Activated CD8-positive, alpha-beta T cell treated with anti-CD3 and anti-CD28 coated beads, Interleukin-2, amount 10 ng/mL, durations not matched to agents 7 days and 5 days (primary cell): ENCODE results near the gene SP2. TPM values are rescaled to one million over a fixed set of nuclear protein-coding genes. Genes with fewer than 3 reads are reported as not detected.

Source experiments
- ATAC-seq: fragments of 150-1000 bp; cut with Tn5 transposase; one replicate; pipeline ENCODE4 v1.10.0; 2021; ENCODE audit warnings: moderate library complexity
- CTCF ChIA-PET: fragments of 350-600 bp; sonication (Branson Sonifier 250); formaldehyde crosslinking; loops from one replicate; lab custom pipeline; 2021; ENCODE audit warnings: antibody characterized with exemption; lab: Charles Lee
- POLR2A ChIA-PET: fragments of 350-600 bp; sonication (Branson Sonifier 250); formaldehyde crosslinking; loops from one replicate; lab custom pipeline; 2021; ENCODE audit warnings: antibody characterized with exemption; lab: Charles Lee
- DNase-seq: peaks from one replicate; pipeline ENCODE4 v3.0.0-alpha.2; 2020
- H3K27ac Mint-ChIP-seq: one replicate; pipeline ENCODE4 v1.8.0; 2021; ENCODE audit warnings: mild to moderate bottlenecking, mixed read lengths
- H3K27me3 Mint-ChIP-seq: one replicate; pipeline ENCODE4 v1.8.0; 2021; ENCODE audit warnings: low read depth, mixed read lengths
- H3K36me3 Mint-ChIP-seq: one replicate; pipeline ENCODE4 v1.8.0; 2021; ENCODE audit warnings: low read depth, mixed read lengths
- H3K4me1 Mint-ChIP-seq: one replicate; pipeline ENCODE4 v1.8.0; 2021; ENCODE audit warnings: low read depth, mixed read lengths
- H3K4me3 Mint-ChIP-seq: one replicate; pipeline ENCODE4 v1.8.0; 2021; ENCODE audit warnings: mild to moderate bottlenecking, mixed read lengths
- H3K9me3 Mint-ChIP-seq: one replicate; pipeline ENCODE4 v1.8.0; 2022; ENCODE audit warnings: mixed read lengths; ENCODE audit not compliant: insufficient read depth
- total RNA-seq, 2 experiments: library from RNA; stranded (reverse); gene quantifications; one replicate each; pipeline ENCODE4 v1.2.3, GENCODE V29; 2021

SP2 gene
- total RNA-seq, 2 experiments from 2014 or later: 23.7 to 24.5 TPM

DNA sequence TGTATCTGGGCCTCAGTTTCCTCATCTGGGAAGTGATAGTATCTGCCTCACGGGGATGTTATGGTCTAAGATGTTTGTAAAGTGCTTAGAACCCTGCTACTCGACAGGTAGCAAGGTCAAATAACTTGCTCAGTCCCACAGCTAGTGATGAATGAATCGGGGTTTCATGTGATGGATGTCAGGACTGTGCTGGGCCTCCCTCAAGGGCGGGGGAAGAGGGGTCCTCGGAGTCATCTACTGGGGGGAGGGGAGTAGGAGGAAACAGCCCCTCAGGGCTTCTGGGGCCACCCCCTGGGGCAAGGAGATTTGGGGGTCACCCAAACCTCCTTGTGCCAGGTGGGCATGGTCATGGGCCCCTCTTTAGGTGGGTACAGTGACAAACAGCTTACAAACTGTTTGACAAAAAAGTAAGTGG, 46.1 kb downstream of the SP2 start:
- POLR2A ChIA-PET: interaction anchor here (0.5 to 3.5 kb wide), 11 partner anchors 12 to 353 kb away, joined by 3 to 18 read pairs (median 4); partner anchors contain the start of genes CDK5RAP3, LRRC46, MRPL10 and SCRN2
- H3K27me3 Mint-ChIP-seq: no peaks in the 10 kb centered on the region
- CTCF ChIA-PET: interaction anchor here (0.7 to 12.9 kb wide), 12 partner anchors 9 to 292 kb away, joined by 3 to 328 read pairs (median 4); partner anchors contain the start of genes CDK5RAP3, LRRC46, MRPL10 and SCRN2
- H3K36me3 Mint-ChIP-seq: peaks cover 39% of the 10 kb centered on the region
- H3K9me3 Mint-ChIP-seq: no peaks in the 10 kb centered on the region
- ATAC-seq: no peak
- peak overlapping the region; percentile 85 for H3K4me3 Mint-ChIP-seq
- peaks cover 59% of the 10 kb centered on the region for H3K4me1 Mint-ChIP-seq
- DNase-seq: peak; percentile 29
- H3K27ac Mint-ChIP-seq: peak overlapping the region; percentile 90

DNA sequence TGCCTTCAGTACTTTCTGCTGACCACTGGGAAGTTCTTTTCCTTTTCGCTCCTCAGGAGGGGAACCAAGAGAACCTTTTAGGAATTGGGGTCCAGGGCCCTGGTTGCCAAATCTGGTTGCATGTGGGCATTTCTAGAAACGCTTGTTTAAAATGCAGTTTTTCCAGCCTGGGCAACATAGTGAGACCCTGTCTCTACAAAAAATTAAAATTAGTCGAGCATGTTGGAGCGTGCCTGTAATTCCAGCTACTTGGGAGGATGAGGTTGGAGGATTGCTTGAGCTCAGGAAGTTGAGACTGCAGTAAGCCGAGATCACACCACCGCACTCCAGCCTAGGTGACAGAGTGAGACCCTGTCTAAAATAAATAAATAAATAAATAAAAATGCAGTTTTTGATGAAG, 46.5 kb downstream of the SP2 start:
- peak overlapping the region; percentile 85 for H3K4me3 Mint-ChIP-seq
- ATAC-seq: no peak
- H3K36me3 Mint-ChIP-seq: peaks cover 41% of the 10 kb centered on the region
- no peak for DNase-seq
- no peaks in the 10 kb centered on the region for H3K27me3 Mint-ChIP-seq
- ChIA-PET CTCF (interaction anchor here (1.0 to 12.9 kb wide), 6 partner anchors 8 to 138 kb away, joined by 3 to 328 read pairs (median 12); partner anchors contain the start of genes CDK5RAP3, LRRC46, MRPL10 and SCRN2), POLR2A (interaction anchor here (0.6 to 3.5 kb wide), 6 partner anchors 28 to 111 kb away, joined by 3 to 18 read pairs (median 4); partner anchors contain the start of genes CDK5RAP3, LRRC46, MRPL10 and SCRN2)
- H3K4me1 Mint-ChIP-seq: peaks cover 61% of the 10 kb centered on the region
- no peaks in the 10 kb centered on the region for H3K9me3 Mint-ChIP-seq
- peak overlapping the region; percentile 90 for H3K27ac Mint-ChIP-seq

- ChIA-PET POLR2A (interaction anchor here (2.9 kb wide), 1 partner anchor 49 kb away, joined by 8 read pairs; the partner anchor contains the start of gene SP2), CTCF (interaction anchor here (1.0 to 12.9 kb wide), 13 partner anchors 11 to 131 kb away, joined by 3 to 328 read pairs (median 5); partner anchors contain the start of genes CDK5RAP3, PRR15L and SCRN2)
- peak overlapping the region; percentile 91 for H3K27ac Mint-ChIP-seq
- peaks cover 56% of the 10 kb centered on the region for H3K36me3 Mint-ChIP-seq
- H3K4me1 Mint-ChIP-seq: peaks cover 79% of the 10 kb centered on the region
- no peaks in the 10 kb centered on the region for H3K27me3 Mint-ChIP-seq
- peak overlapping the region; percentile 58 for H3K4me3 Mint-ChIP-seq
- no peaks in the 10 kb centered on the region for H3K9me3 Mint-ChIP-seq
- ATAC-seq (no peak), DNase-seq (peak; percentile 60)
Observed at GRCh38 chr17:47945080-47945479, 49.0 kb downstream of the SP2 start.

GRCh38 chr17:47945529-47946508, 49.8 kb downstream of the SP2 start:
- Mint-ChIP-seq H3K36me3 (peaks cover 59% of the 10 kb centered on the region), H3K27ac (peak overlapping the region; percentile 91), H3K9me3 (no peaks in the 10 kb centered on the region), H3K27me3 (no peaks in the 10 kb centered on the region), H3K4me1 (peaks cover 76% of the 10 kb centered on the region), H3K4me3 (peak overlapping the region; percentile 58)
- ChIA-PET POLR2A (interaction anchor here (1.1 to 2.9 kb wide), 2 partner anchors 7 to 50 kb away, joined by 3 to 8 read pairs; partner anchors contain the start of gene SP2), CTCF (interaction anchor here (0.9 to 12.9 kb wide), 26 partner anchors 9 to 130 kb away, joined by 3 to 328 read pairs (median 6); partner anchors contain the start of genes CDK5RAP3, LRRC46, MRPL10 and PRR15L)
- ATAC-seq (no peak), DNase-seq (no peak)

DNA sequence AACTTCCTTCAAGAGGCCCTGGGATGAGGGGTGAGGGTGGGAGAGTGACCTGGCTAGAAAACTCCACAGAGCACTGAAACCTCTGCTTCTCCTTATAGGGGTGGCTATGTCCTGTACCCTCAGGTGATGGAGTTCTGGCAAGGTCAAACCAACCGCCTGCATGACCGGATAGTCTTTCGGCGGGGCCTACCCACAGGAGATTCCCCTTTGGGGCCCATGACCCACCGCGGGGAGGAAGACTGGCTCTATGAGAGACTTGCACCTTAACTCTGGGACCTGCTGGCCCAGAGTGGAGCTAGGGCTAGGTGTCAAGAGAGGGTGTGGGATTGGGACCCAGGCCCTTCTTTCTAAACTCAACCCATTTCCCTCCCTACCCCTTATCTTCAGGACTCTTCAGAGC, 50.5 kb downstream of the SP2 start:
- POLR2A ChIA-PET: interaction anchor here (1.0 to 2.9 kb wide), 4 partner anchors 8 to 115 kb away, joined by 3 to 8 read pairs (median 4); partner anchors contain the start of genes CDK5RAP3, LRRC46, MRPL10 and SP2
- CTCF ChIA-PET: interaction anchor here (0.6 to 12.9 kb wide), 33 partner anchors 10 to 906 kb away, joined by 3 to 328 read pairs (median 4); partner anchors contain the start of genes CDK5RAP3, LRRC46, MRPL10 and PRR15L
- Mint-ChIP-seq H3K4me3 (no peak overlapping the region), H3K27me3 (no peaks in the 10 kb centered on the region), H3K36me3 (peaks cover 58% of the 10 kb centered on the region), H3K27ac (peak overlapping the region; percentile 91), H3K4me1 (peaks cover 71% of the 10 kb centered on the region), H3K9me3 (no peaks in the 10 kb centered on the region)
- ATAC-seq: no peak
- DNase-seq: no peak

DNA sequence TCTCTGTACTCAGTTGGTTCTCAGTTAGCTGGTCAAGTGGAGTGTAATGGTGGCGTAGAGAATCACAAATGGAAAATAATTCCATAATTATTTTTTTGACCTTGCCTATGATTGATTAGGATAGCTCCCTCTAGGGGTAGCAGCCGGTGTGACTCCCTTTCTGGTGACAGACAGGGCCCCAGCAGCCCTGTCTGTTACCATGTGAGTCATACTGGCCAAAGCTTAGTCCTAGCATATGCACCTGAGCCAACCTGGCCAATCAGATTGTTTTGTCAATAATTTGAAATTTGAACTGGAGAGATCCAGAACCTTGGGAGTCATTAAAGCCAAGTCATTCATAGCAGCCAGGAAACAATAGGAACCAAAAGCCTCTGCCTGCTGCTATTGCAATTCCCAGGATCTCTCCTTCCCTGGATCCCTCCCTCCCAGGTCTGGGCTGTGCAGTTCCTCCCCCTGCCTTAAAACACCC, 50.9 kb downstream of the SP2 start:
- ATAC-seq: peak; percentile 78
- Mint-ChIP-seq H3K27ac (peak overlapping the region; percentile 91), H3K9me3 (no peaks in the 10 kb centered on the region), H3K4me1 (peaks cover 69% of the 10 kb centered on the region), H3K27me3 (no peaks in the 10 kb centered on the region), H3K4me3 (no peak overlapping the region), H3K36me3 (peaks cover 58% of the 10 kb centered on the region)
- POLR2A ChIA-PET: interaction anchor here (1.0 to 2.9 kb wide), 4 partner anchors 9 to 116 kb away, joined by 3 to 8 read pairs (median 4); partner anchors contain the start of genes CDK5RAP3, LRRC46, MRPL10 and SP2
- CTCF ChIA-PET: interaction anchor here (0.6 to 12.9 kb wide), 33 partner anchors 9 to 905 kb away, joined by 3 to 328 read pairs (median 5); partner anchors contain the start of genes CDK5RAP3, LRRC46, MRPL10 and PRR15L
- peak; percentile 86 for DNase-seq

GRCh38 chr17:47948706-47949196, 52.7 kb downstream of the SP2 start:
- POLR2A ChIA-PET: interaction anchor here (0.9 to 3.8 kb wide), 2 partner anchors 22 to 53 kb away, joined by 3 to 21 read pairs; partner anchors contain the start of genes CDK5RAP3 and SP2
- H3K27ac Mint-ChIP-seq: peak overlapping the region; percentile 77
- H3K27me3 Mint-ChIP-seq: no peaks in the 10 kb centered on the region
- CTCF ChIA-PET: interaction anchor here (0.7 to 12.9 kb wide), 24 partner anchors 8 to 300 kb away, joined by 3 to 328 read pairs (median 5); partner anchors contain the start of genes CDK5RAP3, PNPO, PRR15L and SCRN2
- DNase-seq (no peak), ATAC-seq (peak; percentile 10)
- H3K36me3 Mint-ChIP-seq: peaks cover 55% of the 10 kb centered on the region
- H3K4me1 Mint-ChIP-seq: peaks cover 54% of the 10 kb centered on the region
- H3K9me3 Mint-ChIP-seq: no peaks in the 10 kb centered on the region
- H3K4me3 Mint-ChIP-seq: no peak overlapping the region

DNA sequence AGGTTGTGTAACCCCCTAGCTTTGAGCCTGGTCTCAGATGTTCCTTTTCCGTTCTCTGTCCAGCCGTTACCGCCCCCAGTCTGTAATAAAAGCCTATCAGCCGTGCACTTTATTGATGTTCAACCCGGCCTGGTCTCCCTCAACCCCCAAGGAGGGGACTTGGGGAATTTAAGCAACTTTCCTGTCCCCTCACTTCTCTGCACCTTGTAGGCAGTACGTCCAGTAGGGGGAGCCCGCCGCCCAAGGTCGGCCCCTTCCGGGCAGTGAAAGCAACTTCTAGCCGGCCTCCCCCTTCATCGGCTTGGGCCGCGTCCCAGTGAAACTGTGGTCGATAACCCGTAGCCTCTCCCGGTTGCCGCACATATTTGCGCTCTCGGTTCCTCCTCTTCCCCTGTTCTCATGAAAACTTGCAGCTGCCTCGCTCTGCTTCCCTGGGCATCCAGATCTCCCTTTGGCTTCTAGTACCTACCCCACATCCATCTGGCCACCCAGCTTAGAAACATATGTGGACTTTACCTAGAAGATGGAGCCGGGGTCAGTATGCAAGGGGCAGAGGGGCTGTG, 53.2 kb downstream of the SP2 start:
- peaks cover 49% of the 10 kb centered on the region for H3K4me1 Mint-ChIP-seq
- H3K36me3 Mint-ChIP-seq: peaks cover 50% of the 10 kb centered on the region
- H3K27ac Mint-ChIP-seq: peak overlapping the region; percentile 77
- peak overlapping the region; percentile 54 for H3K4me3 Mint-ChIP-seq
- ATAC-seq: peak; percentile 82
- ChIA-PET POLR2A (interaction anchor here (0.9 to 3.8 kb wide), 2 partner anchors 21 to 54 kb away, joined by 3 to 21 read pairs; partner anchors contain the start of genes CDK5RAP3 and SP2), CTCF (interaction anchor here (0.6 to 12.9 kb wide), 35 partner anchors 8 to 310 kb away, joined by 3 to 328 read pairs (median 4); partner anchors contain the start of genes CDK5RAP3, LRRC46, MRPL10 and PNPO)
- H3K9me3 Mint-ChIP-seq: no peaks in the 10 kb centered on the region
- H3K27me3 Mint-ChIP-seq: no peaks in the 10 kb centered on the region
- peak; percentile 87 for DNase-seq

DNA sequence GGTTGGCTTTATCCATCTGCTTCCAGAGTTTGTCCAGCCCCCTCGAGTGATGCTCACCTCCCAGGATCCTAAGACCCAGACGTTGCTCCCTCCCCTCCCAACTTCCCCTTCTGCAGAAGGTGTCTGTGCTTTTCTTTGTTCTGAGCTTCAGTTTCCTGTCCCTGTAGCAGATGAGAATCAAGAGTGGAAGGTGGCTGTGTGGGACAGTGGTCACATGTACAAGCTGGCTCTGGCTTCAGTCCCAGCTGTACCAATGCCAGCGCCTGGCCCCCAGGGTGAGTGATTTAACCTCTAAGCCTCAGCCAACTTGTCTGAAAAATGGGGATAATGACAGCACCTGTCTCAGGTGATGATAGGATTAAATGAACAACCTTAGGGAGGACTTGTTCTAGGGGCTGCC, 53.9 kb downstream of the SP2 start:
- Mint-ChIP-seq H3K9me3 (no peaks in the 10 kb centered on the region), H3K4me3 (no peak overlapping the region), H3K4me1 (peaks cover 43% of the 10 kb centered on the region), H3K27me3 (no peaks in the 10 kb centered on the region), H3K36me3 (peaks cover 44% of the 10 kb centered on the region), H3K27ac (peak overlapping the region; percentile 77)
- DNase-seq: no peak
- ChIA-PET CTCF (interaction anchor here (0.6 to 12.9 kb wide), 30 partner anchors 9 to 643 kb away, joined by 3 to 328 read pairs (median 4); partner anchors contain the start of genes CDK5RAP3, HOXB5, LRRC46 and MRPL10), POLR2A (interaction anchor here (0.6 to 3.8 kb wide), 3 partner anchors 9 to 20 kb away, joined by 3 to 21 read pairs (median 4); partner anchors contain the start of genes CDK5RAP3 and PNPO)
- no peak for ATAC-seq

DNA sequence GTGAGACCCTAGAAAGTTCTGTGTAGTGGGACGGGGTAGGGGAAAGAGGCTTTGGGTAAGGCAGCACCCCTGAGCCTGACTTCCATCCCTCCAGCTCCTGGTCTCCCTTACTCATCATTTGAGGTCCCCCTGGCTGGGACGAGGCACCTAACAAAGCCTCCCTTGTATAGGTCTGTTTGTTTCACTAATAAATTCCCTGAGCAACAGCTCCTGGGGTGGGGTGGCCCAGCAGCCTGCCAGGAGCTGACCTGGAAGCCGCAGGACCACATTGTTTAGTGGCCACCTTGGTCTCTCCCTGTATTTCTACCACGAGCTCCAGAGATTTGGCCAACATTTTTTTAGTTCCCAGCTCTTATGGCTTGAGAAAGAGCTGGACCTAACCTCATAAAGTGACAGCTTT, 54.4 kb downstream of the SP2 start:
- Mint-ChIP-seq H3K27me3 (no peaks in the 10 kb centered on the region), H3K27ac (no peak overlapping the region), H3K36me3 (peaks cover 39% of the 10 kb centered on the region), H3K9me3 (no peaks in the 10 kb centered on the region), H3K4me3 (no peak overlapping the region), H3K4me1 (peaks cover 38% of the 10 kb centered on the region)
- ChIA-PET CTCF (interaction anchor here (0.7 to 12.9 kb wide), 23 partner anchors 9 to 643 kb away, joined by 3 to 328 read pairs (median 5); partner anchors contain the start of genes CDK5RAP3, HOXB5, LRRC46 and MRPL10), POLR2A (interaction anchor here (0.9 to 3.8 kb wide), 2 partner anchors 17 to 20 kb away, joined by 3 to 21 read pairs; partner anchors contain the start of gene CDK5RAP3)
- ATAC-seq (no peak), DNase-seq (no peak)
